Measurements from ENCODE around the gene SRPRB. TPM values are rescaled to one million over a fixed set of nuclear protein-coding genes. Genes with fewer than 3 reads are reported as not detected.

The SRPRB gene
- total RNA-seq, 1 donor from 2014 or later = 53.0 TPM

GRCh38 chr3:133849346-133849745, 43.7 kb downstream of the SRPRB start:
- no peak for ATAC-seq

- ATAC-seq = no peak
These were observed 44.4 kb downstream of the SRPRB start for GRCh38 chr3:133850034-133850433.

GRCh38 chr3:133851266-133851906, 45.8 kb downstream of the SRPRB start:
- ATAC-seq = no peak

DNA sequence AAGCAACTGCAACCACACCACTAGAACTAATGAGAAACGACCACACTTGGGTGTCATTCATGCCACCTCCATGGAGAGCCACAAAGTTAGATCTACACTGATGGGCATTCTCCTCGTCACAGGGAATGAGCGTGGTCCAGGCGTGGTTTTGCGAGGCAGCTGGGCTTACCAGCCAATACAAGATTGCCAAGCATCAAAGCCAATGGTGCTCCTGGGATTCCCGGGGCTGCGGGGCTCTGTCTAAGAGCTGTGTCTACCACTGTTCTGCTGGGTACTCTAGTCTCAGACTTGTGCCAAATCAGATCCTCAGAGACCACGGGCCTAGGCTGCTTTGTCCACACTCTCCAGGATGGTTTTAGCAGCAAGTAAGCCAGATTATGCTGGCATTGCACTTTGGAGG, 46.3 kb downstream of the SRPRB start:
- no peak for ATAC-seq

DNA sequence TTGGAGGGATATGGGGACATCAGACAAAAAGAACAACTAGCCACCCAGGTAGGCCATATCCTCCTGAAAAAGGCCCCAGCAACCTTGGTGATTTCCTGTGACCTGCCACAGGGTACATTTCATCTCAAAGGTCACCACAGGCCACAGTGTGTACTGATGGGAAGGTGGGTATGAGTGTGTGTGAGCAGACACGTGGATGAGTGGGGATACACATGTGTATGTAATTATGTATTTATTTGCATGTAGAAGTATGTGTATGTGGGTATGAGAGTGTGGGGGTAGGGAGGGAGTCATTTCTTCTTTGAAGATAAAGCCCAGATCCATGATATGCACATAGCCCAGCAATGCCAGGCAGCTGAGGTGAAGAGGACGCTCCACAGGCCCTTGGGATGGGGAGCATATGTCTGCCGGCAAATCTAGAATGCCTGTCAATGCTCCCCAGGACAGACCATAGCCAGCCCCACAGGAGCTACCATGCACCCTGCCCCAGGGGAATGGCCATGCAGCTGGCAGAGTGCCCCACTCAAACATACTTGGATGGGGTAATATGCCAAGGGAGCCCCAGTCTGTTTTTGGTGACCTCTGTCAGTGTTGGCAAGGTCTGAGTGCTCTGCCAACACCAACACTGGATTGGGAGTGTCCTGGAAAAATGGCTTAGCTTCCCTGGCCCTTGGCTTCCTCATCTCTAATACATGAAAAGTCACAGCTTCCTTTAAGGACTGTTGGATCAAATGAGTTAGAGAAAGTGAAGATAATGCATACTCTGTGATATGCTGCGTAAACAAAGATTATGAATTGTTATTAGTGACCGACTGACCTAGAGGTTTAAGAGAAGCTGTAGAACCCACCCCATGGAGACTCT, 47.7 kb downstream of the SRPRB start:
- ATAC-seq = no peak

DNA sequence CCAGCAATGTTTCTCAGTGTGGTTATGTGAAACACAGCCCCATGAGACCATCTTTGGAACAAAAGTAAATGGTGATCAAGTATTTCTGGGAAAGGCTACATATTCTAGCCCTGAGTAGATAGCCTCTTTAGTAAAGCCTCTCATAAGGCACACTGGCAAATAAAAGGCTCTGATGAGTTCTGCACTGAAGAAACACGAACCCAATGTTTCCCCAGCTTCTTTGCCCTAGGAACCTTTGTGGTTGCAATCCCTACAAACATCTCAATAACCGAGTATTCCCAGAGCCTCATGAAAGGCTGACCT, 48.3 kb downstream of the SRPRB start:
- ATAC-seq = no peak

DNA sequence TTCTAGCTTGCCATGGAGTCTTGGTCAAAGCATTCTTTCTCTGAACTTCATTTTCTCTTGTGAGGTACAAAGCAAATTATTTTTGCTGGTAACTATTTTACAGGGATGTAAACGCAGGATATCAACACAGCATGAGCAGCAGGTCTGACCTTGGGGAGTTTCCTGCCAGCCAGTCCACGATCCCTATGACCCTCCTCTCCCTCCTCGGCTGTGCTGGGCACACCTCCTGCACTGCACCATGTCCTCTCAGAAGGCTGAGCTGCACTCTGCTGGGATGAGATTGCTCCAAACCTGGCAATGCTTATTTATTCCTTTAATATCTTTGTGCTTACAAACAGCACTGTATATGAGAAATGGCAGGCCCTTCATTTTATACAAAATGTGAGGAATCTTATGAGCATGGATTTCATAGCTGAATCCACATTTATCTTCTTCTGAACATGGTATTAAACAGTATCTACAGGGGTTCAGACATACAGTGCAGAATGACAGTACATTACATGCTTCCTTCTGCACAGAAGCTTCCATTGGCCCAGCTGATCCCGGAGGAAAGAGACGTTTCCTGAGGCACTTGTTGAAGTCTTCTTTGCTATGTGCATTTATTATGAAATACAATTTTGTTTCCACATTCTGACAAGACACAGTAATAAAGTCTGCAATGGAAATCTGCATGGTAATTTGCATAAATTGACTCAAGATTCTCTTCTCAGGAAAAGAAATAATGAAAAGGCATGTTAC, 48.8 kb downstream of the SRPRB start:
- no peak for ATAC-seq

- ATAC-seq = no peak
These were observed 49.4 kb downstream of the SRPRB start for GRCh38 chr3:133855002-133855370.

GRCh38 chr3:133855772-133856171, 50.2 kb downstream of the SRPRB start:
- ATAC-seq = no peak

DNA sequence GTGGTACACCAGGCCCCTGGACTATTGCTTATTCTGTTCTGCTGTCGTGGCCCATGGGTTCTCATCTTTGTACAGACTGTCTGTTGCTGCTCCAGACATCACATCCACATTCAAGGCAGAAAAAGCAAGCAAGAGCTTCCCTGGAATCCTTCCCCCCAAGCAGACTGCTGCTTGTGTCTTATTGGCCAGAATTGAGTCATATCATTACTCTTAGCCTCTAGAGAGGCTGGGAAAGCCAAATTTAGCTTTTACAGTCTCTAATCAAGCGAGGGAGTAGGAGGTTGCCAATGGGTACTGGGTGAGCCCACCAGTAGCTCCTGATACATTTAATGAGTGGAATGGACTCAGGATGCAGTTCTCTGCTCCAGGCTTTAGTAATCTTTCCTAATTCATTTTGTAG, 50.7 kb downstream of the SRPRB start:
- no peak for ATAC-seq

- no peak for ATAC-seq
These were observed 52.2 kb downstream of the SRPRB start for GRCh38 chr3:133857767-133858166.

- ATAC-seq = no peak
These were observed 54.0 kb downstream of the SRPRB start for GRCh38 chr3:133859381-133860234.

DNA sequence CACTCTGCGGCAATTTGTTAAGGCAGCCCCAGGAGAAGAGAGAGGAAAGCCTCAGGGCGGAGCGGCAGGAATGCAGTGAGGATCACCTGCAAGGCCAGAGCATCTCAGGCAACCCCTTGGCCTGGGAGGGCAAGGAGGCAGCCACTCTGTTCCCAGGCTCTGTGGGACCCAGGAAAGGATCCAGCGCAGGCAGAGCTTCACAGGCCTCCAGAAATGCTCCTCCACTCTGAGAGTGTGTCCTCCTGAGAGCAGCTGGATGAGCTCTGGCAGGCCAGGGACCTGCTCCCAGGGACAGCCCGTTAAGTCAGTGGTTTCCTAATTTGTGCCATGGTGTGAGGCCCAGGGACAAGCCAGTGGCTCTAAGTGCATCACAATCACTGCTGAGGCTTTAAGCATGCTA, 54.9 kb downstream of the SRPRB start:
- no peak for ATAC-seq

DNA sequence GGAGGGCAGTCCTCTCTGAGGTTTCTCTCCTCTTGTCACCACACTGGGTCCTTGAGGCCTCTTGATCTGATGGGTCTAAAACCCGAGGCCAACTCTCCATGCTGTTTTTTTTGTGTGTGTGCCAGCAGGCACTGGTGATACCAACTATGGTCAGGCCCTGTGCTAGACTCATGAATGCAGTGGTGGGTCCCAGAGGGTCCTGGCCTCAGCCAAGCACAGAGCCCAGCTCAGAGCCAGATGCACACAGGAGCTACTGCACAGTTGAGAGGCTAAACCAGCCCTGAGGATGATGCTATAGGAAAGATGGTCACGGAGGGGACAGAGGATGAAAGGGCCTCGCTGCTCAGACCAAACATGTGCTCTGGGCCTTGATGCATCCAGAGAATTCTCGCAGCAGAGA, 56.5 kb downstream of the SRPRB start:
- ATAC-seq = no peak

GRCh38 chr3:133863911-133864310, 58.3 kb downstream of the SRPRB start:
- no peak for ATAC-seq

DNA sequence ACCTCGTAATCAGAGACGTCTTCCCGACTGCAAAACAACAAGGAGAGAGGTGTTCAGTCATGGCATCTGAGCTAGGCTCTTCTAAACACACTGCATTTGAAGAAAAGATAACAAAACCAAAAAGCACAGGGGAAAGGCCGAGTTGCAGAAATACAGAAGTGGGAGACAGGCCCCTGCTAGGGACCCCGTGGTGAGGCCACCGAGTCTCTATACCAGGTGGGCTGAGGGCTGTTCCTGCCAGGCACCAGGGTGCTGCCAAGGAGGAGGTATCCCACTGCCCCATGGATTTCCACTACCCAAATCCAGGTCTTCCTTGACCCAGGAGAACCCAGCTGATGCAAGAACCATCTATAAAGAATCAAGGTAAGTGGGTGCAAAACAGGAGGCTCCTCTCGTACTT, 59.0 kb downstream of the SRPRB start:
- no peak for ATAC-seq

DNA sequence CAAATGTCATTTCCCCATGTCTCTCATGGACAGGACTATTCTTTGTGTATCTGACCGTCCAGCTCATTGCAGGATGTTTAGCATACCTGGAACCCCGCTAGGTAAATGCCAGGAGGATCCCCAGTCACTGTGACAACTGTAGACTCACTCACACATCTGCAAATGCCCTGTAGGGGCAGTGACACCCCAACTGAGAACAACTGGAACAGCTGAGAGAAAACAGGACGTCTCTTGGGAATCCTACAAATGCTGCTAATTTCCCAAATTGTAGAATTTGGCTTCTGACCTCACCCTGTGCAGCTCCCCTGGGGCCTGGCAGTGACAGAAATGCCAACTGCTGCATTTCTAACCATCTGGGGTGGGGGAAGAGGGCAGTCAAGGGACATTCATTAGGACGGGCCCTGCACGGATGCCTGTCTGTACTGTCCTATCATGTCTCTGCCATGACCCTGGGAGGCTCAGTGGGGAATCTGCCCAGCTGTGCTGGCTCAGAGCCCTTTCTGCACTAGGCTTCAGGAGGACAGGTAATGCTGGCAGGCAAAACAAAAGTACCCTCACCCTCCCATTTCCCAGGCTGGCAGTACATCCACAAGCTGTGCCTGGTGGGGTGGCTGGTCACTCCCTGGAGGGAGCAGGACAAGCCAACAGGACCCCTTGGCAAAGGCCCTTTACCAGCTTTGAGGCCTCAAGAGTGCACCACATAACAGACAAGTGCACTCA, 59.7 kb downstream of the SRPRB start:
- no peak for ATAC-seq

- no peak for ATAC-seq
These were observed 60.5 kb downstream of the SRPRB start for GRCh38 chr3:133866141-133866540.

DNA sequence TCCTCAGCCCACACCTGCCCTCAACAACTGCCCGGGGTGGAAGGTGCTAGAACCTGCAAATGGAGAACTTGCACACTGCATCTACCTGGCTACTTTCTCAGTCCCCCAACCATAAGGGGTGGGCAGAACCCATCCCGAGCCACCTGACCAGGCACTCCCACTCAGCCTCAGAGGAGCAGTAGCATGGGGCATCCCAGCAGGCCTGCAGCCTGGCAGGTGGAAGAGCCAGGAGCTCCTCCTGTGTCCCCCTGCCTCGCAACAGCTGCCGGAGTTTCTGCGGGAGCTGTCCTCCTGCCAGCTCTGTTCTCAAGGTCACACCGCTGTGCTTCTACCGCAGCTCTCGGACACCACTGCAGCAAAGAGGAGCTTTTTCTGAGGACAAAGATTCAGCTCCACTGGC, 62.6 kb downstream of the SRPRB start:
- ATAC-seq = no peak

- no peak for ATAC-seq
These were observed 63.3 kb downstream of the SRPRB start for GRCh38 chr3:133868758-133869475.

GRCh38 chr3:133869586-133869985, 64.0 kb downstream of the SRPRB start:
- ATAC-seq = no peak

Measured in esophagus mucosa (tissue), 1 donor.